GM23248 (cell line): Measurements from ENCODE around the gene ASB13. TPM values are rescaled to one million over a fixed set of nuclear protein-coding genes. Genes with fewer than 3 reads are reported as not detected.
"Not testable (repeated sequence)": the region's sequence is repeated elsewhere in the genome, so short reads cannot be mapped to it uniquely, and the experiment has no call there.

ENCODE experiments used
- DNase-seq: peaks from one replicate; pipeline ENCODE4 v3.0.0-alpha.2; 2015
- H2AFZ ChIP-seq: fragments of 200-600 bp; sonication (generic); 2 replicates; pipeline ENCODE4 v1.6.1; 2016; ENCODE audit warnings: antibody characterized with exemption
- H3F3A ChIP-seq: fragments of 200-600 bp; sonication (generic); 2 replicates; pipeline ENCODE4 v1.6.1; 2016; ENCODE audit warnings: mild to moderate bottlenecking, antibody characterized with exemption, mixed run types; ENCODE audit not compliant: insufficient read depth
- H3K27ac ChIP-seq: fragments of 200-600 bp; sonication (generic); 2 replicates; pipeline ENCODE4 v1.5.1; 2016; ENCODE audit warnings: mild to moderate bottlenecking
- H3K27me3 ChIP-seq: fragments of 200-600 bp; sonication (generic); replicated peaks from 2 replicates; pipeline ENCODE4 v1.6.1; 2016; ENCODE audit warnings: mild to moderate bottlenecking; ENCODE audit not compliant: insufficient read depth
- H3K36me3 ChIP-seq: fragments of 200-600 bp; sonication (generic); 2 replicates; pipeline ENCODE4 v1.6.1; 2016; ENCODE audit warnings: low read depth, mild to moderate bottlenecking
- H3K4me1 ChIP-seq: fragments of 200-600 bp; sonication (generic); 2 replicates; pipeline ENCODE4 v1.6.1; 2016; ENCODE audit warnings: mild to moderate bottlenecking; ENCODE audit not compliant: insufficient read depth
- H3K4me2 ChIP-seq: fragments of 200-600 bp; sonication (generic); one replicate; pipeline ENCODE4 v1.6.1; 2016; ENCODE audit warnings: mild to moderate bottlenecking; ENCODE audit not compliant: unreplicated experiment
- H3K4me3 ChIP-seq: fragments of 200-600 bp; sonication (generic); 2 replicates; pipeline ENCODE4 v1.5.1; 2016; ENCODE audit warnings: mild to moderate bottlenecking
- H3K79me2 ChIP-seq: fragments of 200-600 bp; sonication (generic); 2 replicates; pipeline ENCODE4 v1.6.1; 2016; ENCODE audit warnings: mild to moderate bottlenecking; ENCODE audit not compliant: insufficient read depth
- H3K9ac ChIP-seq: fragments of 200-600 bp; sonication (generic); 2 replicates; pipeline ENCODE4 v1.6.1; 2016; ENCODE audit warnings: mild to moderate bottlenecking
- H3K9me2 ChIP-seq: fragments of 200-600 bp; sonication (generic); 2 replicates; pipeline ENCODE4 v1.6.1; 2016; ENCODE audit warnings: mixed run types, mild to moderate bottlenecking, moderate library complexity; ENCODE audit not compliant: insufficient read depth
- H3K9me3 ChIP-seq: fragments of 200-600 bp; sonication (generic); one replicate; pipeline ENCODE4 v1.6.1; 2017; ENCODE audit warnings: low read depth
- H4K20me1 ChIP-seq: fragments of 200-600 bp; sonication (generic); 2 replicates; pipeline ENCODE4 v1.6.0; 2016; ENCODE audit not compliant: insufficient read depth
- EZH2 ChIP-seq: fragments of 200-600 bp; sonication (generic); IDR thresholded peaks from 2 replicates; pipeline ENCODE4 v1.6.1; 2018; ENCODE audit warnings: antibody characterized with exemption, mild to moderate bottlenecking; ENCODE audit not compliant: insufficient read depth, poor library complexity, severe bottlenecking
- EZH2phosphoT487 ChIP-seq: fragments of 200-600 bp; sonication (generic); IDR thresholded peaks from 2 replicates; pipeline ENCODE4 v1.6.1; 2018; ENCODE audit warnings: antibody characterized with exemption, moderate library complexity, mild to moderate bottlenecking, low read depth; ENCODE audit not compliant: insufficient read depth
- WGBS, 2 experiments: methylation state at CpG; one replicate each; pipeline ENCODE4 v1.1.6; 2015 to 2017; ENCODE audit warnings: low lambda C conversion rate in 2 of 2, low coverage in 1 of 2; ENCODE audit errors: missing lambda C conversion rate in 2 of 2; 5-methylcytosine and 5-hydroxymethylcytosine counted together
- in situ Hi-C: fragments of 300-500 bp; cut with MboI; formaldehyde crosslinking; loops from 2 replicates; pipeline ENCODE4 v1.15.0; 2020
- polyA plus RNA-seq: library from polyadenylated mRNA; unstranded; fragments of >200 nt; fragmentation: Nextera tagmentation; extraction: Ambion mirVana; gene quantifications from 2 replicates; pipeline ENCODE4 v1.2.1, GENCODE V29; 2016
- total RNA-seq: library from RNA; depleted of rRNA; stranded (reverse); fragments of >200 nt; shearing (Covaris generic); gene quantifications from 2 replicates; pipeline ENCODE4 v1.2.3, GENCODE V29; 2014

Gene ASB13
- total and polyA plus RNA-seq, 2 experiments from 2014 or later: 7.5 to 8.9 TPM

- WGBS, 2 experiments: 83% methylated on average over 13 of the region's 13 CpGs
- Histone ChIP-seq H3K27me3 (no peaks in the 10 kb centered on the region), H4K20me1 (no peaks in the 10 kb centered on the region), H3K27ac (no peak overlapping the region), H3K9ac (no peak overlapping the region), H3K9me3 (no peaks in the 10 kb centered on the region), H3K4me2 (no peak overlapping the region), H3K4me3 (no peak overlapping the region), H2AFZ (no peak overlapping the region), H3K9me2 (no peaks in the 10 kb centered on the region), H3K79me2 (no peaks in the 10 kb centered on the region), H3K36me3 (no peaks in the 10 kb centered on the region), H3F3A (peaks cover 9% of the 10 kb centered on the region; the same call in 1 of the 2 replicates), H3K4me1 (peaks cover 16% of the 10 kb centered on the region)
- in situ Hi-C loops: loop anchor here (5.0 kb wide), 1 partner anchor 184 kb away; no protein-coding TSS in a partner anchor
- TF ChIP-seq EZH2phosphoT487 (no peak), EZH2 (no peak)
- DNase-seq: no peak
These were observed 40.2 kb downstream of the ASB13 start for GRCh38 chr10:5625992-5626777.

DNA sequence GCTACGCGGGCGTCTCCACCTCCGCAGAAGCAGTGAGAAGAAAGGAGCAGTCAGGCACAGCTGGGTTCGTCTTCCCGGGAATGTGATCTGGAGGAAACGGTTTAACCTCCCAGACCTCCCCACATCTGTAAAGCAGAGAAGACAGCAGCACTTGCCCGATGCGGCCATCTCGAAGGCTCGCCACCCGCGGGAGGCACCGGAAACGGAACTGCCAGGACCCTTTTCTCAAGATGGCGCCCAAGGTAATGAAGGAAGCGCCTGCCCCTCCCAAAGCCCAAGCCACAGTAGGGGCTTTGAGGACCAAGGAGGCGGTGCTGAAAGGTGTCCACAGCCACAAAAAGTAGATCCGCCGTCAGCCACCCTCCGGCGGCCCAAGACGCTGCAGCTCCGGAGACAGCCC lies 41.7 kb downstream of the ASB13 start:
- no peak for TF ChIP-seq EZH2
- TF ChIP-seq EZH2phosphoT487: no peak
- no peaks in the 10 kb centered on the region for H3K79me2 ChIP-seq
- H3K4me2 ChIP-seq: no peak overlapping the region
- peaks cover 13% of the 10 kb centered on the region; the same call in 1 of the 2 replicates for H3F3A ChIP-seq
- no peaks in the 10 kb centered on the region for H4K20me1 ChIP-seq
- H3K27ac ChIP-seq: no peak overlapping the region
- no peak for DNase-seq
- in situ Hi-C loops: loop anchor here (5.0 to 25.0 kb wide), 2 partner anchors 182 to 787 kb away; partner anchors contain the start of gene AKR1E2
- peaks cover 20% of the 10 kb centered on the region for H3K4me1 ChIP-seq
- no peak overlapping the region for H2AFZ ChIP-seq
- no peak overlapping the region for H3K4me3 ChIP-seq
- 83 to 91% methylated on average over 22 to 24 of the region's 24 CpGs for WGBS, 2 experiments
- H3K9me2 ChIP-seq: no peaks in the 10 kb centered on the region
- no peaks in the 10 kb centered on the region for H3K9me3 ChIP-seq
- no peak overlapping the region for H3K9ac ChIP-seq
- H3K36me3 ChIP-seq: no peaks in the 10 kb centered on the region
- no peaks in the 10 kb centered on the region for H3K27me3 ChIP-seq

DNA sequence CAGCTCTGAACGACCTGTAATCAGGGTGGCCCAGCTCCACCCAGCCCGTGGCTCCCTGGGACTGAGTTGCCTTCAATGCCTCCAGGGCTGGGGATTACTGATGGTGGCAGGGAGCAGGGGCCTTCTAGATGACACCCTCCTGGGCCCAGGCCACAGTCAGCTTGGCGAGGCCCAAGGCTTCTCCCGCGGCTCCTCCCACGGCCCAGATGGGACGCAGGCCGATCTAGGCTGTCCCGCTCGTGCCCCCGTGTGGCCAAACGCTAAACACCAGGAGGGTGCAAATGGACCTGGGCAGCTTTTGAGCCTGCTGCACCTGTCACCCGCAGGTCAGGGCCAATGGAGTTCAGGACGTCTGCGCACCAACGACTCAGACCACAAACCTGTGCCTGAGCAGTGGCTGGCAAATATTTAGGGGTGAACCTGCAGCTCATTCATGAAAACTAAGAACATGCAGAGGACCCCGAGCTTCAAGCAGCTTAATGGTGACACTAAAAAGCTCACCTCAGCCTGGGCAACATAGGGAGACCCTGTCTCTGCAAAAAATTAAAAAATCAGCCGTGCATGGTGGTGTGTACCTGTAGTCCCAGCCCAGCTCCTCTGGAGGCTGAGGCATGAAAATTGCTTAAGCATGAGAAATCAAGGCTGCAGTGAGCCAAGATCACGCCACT lies 43.2 kb downstream of the ASB13 start:
- peak; percentile 95 for DNase-seq
- Histone ChIP-seq H3K36me3 (no peaks in the 10 kb centered on the region), H3K9ac (peak overlapping the region; percentile 62), H3K79me2 (no peaks in the 10 kb centered on the region), H2AFZ (peak overlapping the region; percentile 81), H3K27ac (peak overlapping the region; percentile 71), H4K20me1 (no peaks in the 10 kb centered on the region), H3K27me3 (no peaks in the 10 kb centered on the region), H3K9me3 (no peaks in the 10 kb centered on the region), H3F3A (0 out of 2 replicates have a peak, but pooled peaks cover 4% of the 10 kb centered on the region), H3K4me3 (no peak overlapping the region), H3K9me2 (no peaks in the 10 kb centered on the region), H3K4me1 (peaks cover 25% of the 10 kb centered on the region), H3K4me2 (peak overlapping the region; percentile 58)
- WGBS, 2 experiments: 11 to 15% methylated on average over 15 to 19 of the region's 19 CpGs
- no peak for TF ChIP-seq EZH2phosphoT487
- no peak for TF ChIP-seq EZH2
- in situ Hi-C loops: loop anchor here (25.0 kb wide), 1 partner anchor 786 kb away; the partner anchor contains the start of gene AKR1E2

DNA sequence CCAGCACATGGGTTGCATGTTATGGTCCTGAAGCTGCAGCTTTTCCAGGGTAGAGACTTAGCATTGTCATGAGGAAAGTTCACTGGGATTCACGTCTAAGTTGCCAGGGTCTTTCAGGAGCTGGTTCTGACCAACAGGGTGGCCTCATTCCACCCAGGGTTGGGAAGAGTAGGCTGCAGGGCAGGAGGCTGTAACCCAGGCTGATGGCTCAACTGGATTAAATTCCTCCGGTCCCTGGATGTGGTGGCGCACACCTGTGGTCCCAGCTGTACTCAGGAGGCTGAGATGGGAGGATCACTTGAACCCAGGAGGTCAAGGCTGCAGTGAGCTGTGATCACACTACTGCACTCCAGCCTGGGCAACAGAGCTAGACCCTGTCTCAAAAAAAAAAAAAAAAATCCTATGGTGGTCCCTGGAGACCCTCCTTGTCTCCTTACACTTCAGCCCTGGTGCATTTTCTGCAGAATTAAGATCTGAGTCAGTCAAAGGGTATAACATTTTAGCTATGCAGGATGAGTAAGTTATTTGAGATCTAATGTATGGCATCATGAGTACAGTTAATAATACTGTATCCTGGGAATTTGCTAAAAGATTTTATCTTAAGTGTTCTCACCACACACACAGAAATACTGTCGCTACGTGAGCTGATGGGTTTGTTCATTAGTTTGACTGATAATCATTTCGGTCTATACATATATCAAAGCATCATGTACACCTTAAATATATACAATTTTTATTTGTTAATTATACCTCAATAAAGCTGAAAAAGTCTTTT lies 44.0 kb downstream of the ASB13 start:
- Histone ChIP-seq H3K4me1 (peaks cover 25% of the 10 kb centered on the region), H3K9me3 (no peaks in the 10 kb centered on the region), H3K9me2 (no peaks in the 10 kb centered on the region), H4K20me1 (no peaks in the 10 kb centered on the region), H3K4me2 (peak overlapping the region; percentile 58), H3K36me3 (no peaks in the 10 kb centered on the region), H3F3A (0 out of 2 replicates have a peak, but pooled peaks cover 4% of the 10 kb centered on the region), H3K27ac (peak overlapping the region; percentile 71), H2AFZ (peak overlapping the region; percentile 81), H3K9ac (peak overlapping the region; percentile 62), H3K79me2 (no peaks in the 10 kb centered on the region), H3K4me3 (no peak overlapping the region), H3K27me3 (no peaks in the 10 kb centered on the region)
- WGBS, 2 experiments: 71 to 74% methylated on average over 6 of the region's 6 CpGs
- no peak for TF ChIP-seq EZH2phosphoT487
- no peak for TF ChIP-seq EZH2
- in situ Hi-C loops: loop anchor here (25.0 kb wide), 1 partner anchor 785 kb away; the partner anchor contains the start of gene AKR1E2
- DNase-seq: peak; percentile 70

DNA sequence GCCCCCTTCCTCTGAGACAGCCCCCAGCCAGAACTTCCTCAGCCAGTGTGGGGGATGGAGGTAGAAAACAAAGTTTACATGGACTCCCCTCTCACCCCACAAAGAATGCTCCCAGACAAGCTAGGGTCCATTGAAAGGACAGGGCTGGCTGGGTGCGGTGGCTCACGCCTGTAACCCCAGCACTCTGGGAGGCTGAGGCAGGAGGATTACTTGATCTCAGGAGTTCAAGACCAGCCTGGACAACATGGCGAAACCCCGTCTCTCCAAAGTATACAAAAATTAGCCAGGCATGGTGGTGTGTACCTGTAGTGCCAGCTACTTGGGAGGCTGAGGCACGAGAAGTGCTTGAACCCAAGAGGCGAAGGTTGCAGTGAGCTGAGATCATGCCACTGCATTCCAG lies 45.0 kb downstream of the ASB13 start:
- H3K4me1 ChIP-seq: peaks cover 25% of the 10 kb centered on the region
- H4K20me1 ChIP-seq, H3K4me2 ChIP-seq, DNase-seq, H3K4me3 ChIP-seq, H3K9me3 ChIP-seq, H3K27ac ChIP-seq, H3K79me2 ChIP-seq, H3K27me3 ChIP-seq, H2AFZ ChIP-seq, H3K36me3 ChIP-seq, H3F3A ChIP-seq, H3K9ac ChIP-seq, H3K9me2 ChIP-seq: not testable (repeated sequence)
- 84 to 90% methylated on average over 6 of the region's 6 CpGs for WGBS, 2 experiments
- in situ Hi-C loops: loop anchor here (25.0 kb wide), 1 partner anchor 784 kb away; the partner anchor contains the start of gene AKR1E2
